Endothelial cell of umbilical vein (primary cell): ENCODE data around the gene OCIAD2. TPM values are rescaled to one million over a fixed set of nuclear protein-coding genes. Genes with fewer than 3 reads are reported as not detected.

ENCODE experiments used
- BruUV-seq: library from RNA; stranded (reverse); fragments of 400-500 nt; replicated peaks from 2 replicates; lab custom pipeline; 2021; lab: Mats Ljungman, UMichigan
- CTCF ChIA-PET: fragments of 300-600, 350-600 bp; sonication (Branson Sonifier 250); formaldehyde crosslinking; loops from one replicate; lab custom pipeline; 2021; ENCODE audit warnings: antibody characterized with exemption, inconsistent platforms; lab: Charles Lee
- POLR2A ChIA-PET: fragments of 300-600, 350-600 bp; sonication (Branson Sonifier 250); formaldehyde crosslinking; loops from one replicate; lab custom pipeline; 2021; ENCODE audit warnings: antibody characterized with exemption, inconsistent platforms; lab: Charles Lee
- DNase-seq: peaks from one replicate; pipeline ENCODE4 v3.0.0-alpha.2; 2011; ENCODE audit warnings: low read depth, low spot score
- FAIRE-seq: peaks from 2 replicates; lab custom pipeline; 2011; peaks lifted over from hg19 to GRCh38; lab: Jason Lieb, UNC
- H2AFZ ChIP-seq: 2 replicates; pipeline ENCODE4 v1.6.0; 2012; ENCODE audit warnings: low read depth, low read length, control low read depth, inconsistent platforms
- H3K27ac ChIP-seq: 2 replicates; pipeline ENCODE4 v1.5.1; 2011; ENCODE audit warnings: low read depth, mild to moderate bottlenecking, control low read depth, low read length, moderate library complexity; ENCODE audit not compliant: insufficient read depth
- H3K27me3 ChIP-seq, 2 experiments: 2 replicates each; pipeline versions ENCODE4 v1.6.0 to v1.6.1; 2011; ENCODE audit warnings: low read length in 2 of 2, mixed read lengths in 1 of 2; ENCODE audit not compliant: control insufficient read depth in 2 of 2, insufficient read depth in 2 of 2
- H3K36me3 ChIP-seq, 2 experiments: 2 replicates in 1 of 2; 3 replicates in 1 of 2; pipeline ENCODE4 v1.5.1; 2011; ENCODE audit warnings: low read length in 2 of 2, mild to moderate bottlenecking in 1 of 2, moderate library complexity in 1 of 2; ENCODE audit not compliant: control insufficient read depth in 2 of 2, insufficient read depth in 2 of 2; ENCODE audit errors: extremely low read depth in 1 of 2
- H3K4me1 ChIP-seq: 3 replicates; pipeline ENCODE4 v1.5.1; 2011; ENCODE audit warnings: mild to moderate bottlenecking, low read length; ENCODE audit not compliant: control insufficient read depth, insufficient read depth; ENCODE audit errors: extremely low read depth
- H3K4me2 ChIP-seq: 2 replicates; pipeline ENCODE4 v1.6.1; 2011; ENCODE audit warnings: low read length, control low read depth, mixed read lengths; ENCODE audit not compliant: insufficient read depth
- H3K4me3 ChIP-seq, 3 experiments: fragments of 200-600 bp in 1 of 3; sonication (generic), shearing (Covaris generic) in 1 of 3; replicated peaks in 1 of 3; 2 replicates each; pipeline ENCODE4 v1.5.1; 2011 to 2016; ENCODE audit warnings: control low read depth in 3 of 3, low read length in 3 of 3, mild to moderate bottlenecking in 2 of 3, inconsistent platforms in 1 of 3, low read depth in 1 of 3, moderate library complexity in 1 of 3; ENCODE audit not compliant: insufficient read depth in 1 of 3
- H3K79me2 ChIP-seq: 2 replicates; pipeline ENCODE4 v1.6.0; 2012; ENCODE audit warnings: low read length, inconsistent platforms; ENCODE audit not compliant: control insufficient read depth, insufficient read depth
- H3K9ac ChIP-seq: replicated peaks from 2 replicates; pipeline ENCODE3; 2011; ENCODE audit warnings: low read length, control low read depth; ENCODE audit not compliant: insufficient read depth; ENCODE audit errors: extremely low read depth
- H3K9me1 ChIP-seq: replicated peaks from 3 replicates; pipeline ENCODE4 v1.6.0; 2011; ENCODE audit warnings: mild to moderate bottlenecking, low read length; ENCODE audit not compliant: control insufficient read depth, insufficient read depth; ENCODE audit errors: extremely low read depth
- H3K9me3 ChIP-seq: replicated peaks from 2 replicates; pipeline ENCODE4 v1.5.1; 2012; ENCODE audit warnings: low read length, inconsistent platforms; ENCODE audit not compliant: control insufficient read depth, insufficient read depth
- H4K20me1 ChIP-seq: replicated peaks from 2 replicates; pipeline ENCODE3; 2011; ENCODE audit warnings: mild to moderate bottlenecking, low read length; ENCODE audit not compliant: control insufficient read depth, insufficient read depth; ENCODE audit errors: extremely low read depth
- CTCF ChIP-seq, 2 donors: IDR thresholded peaks; 1 replicate in 1 of 2; 2 replicates in 1 of 2; pipeline ENCODE4 v1.5.1; 2011; ENCODE audit warnings: low read length in 2 of 2, mild to moderate bottlenecking in 2 of 2, moderate library complexity in 2 of 2, control low read depth in 1 of 2, inconsistent platforms in 1 of 2, low read depth in 1 of 2; ENCODE audit not compliant: insufficient read depth in 1 of 2; ENCODE audit errors: extremely low read depth in 1 of 2
- EZH2 ChIP-seq: IDR thresholded peaks from 2 replicates; pipeline ENCODE4 v1.6.1; 2012; ENCODE audit warnings: borderline replicate concordance, low read depth, mild to moderate bottlenecking, moderate library complexity, low read length, inconsistent platforms; ENCODE audit not compliant: severe bottlenecking
- FOS ChIP-seq: IDR thresholded peaks from 2 replicates; pipeline ENCODE4 v1.6.1; 2011; ENCODE audit warnings: mild to moderate bottlenecking, low read length, moderate library complexity, borderline replicate concordance; ENCODE audit not compliant: insufficient read depth
- GATA2 ChIP-seq: IDR thresholded peaks from 2 replicates; pipeline ENCODE4 v1.7.0; 2011; ENCODE audit warnings: low read depth, mild to moderate bottlenecking, moderate library complexity, mixed read lengths, low read length; ENCODE audit not compliant: insufficient read length, insufficient read depth
- JUN ChIP-seq: IDR thresholded peaks from 2 replicates; pipeline ENCODE4 v1.6.1; 2011; ENCODE audit warnings: borderline replicate concordance, low read depth; ENCODE audit not compliant: insufficient read length, insufficient read depth
- MAX ChIP-seq: IDR thresholded peaks from 2 replicates; pipeline ENCODE4 v1.6.1; 2011; ENCODE audit not compliant: insufficient read depth, insufficient read length
- MYC ChIP-seq: IDR thresholded peaks from one replicate; pipeline ENCODE4 v1.6.1; 2011; ENCODE audit warnings: mild to moderate bottlenecking, low read depth, low read length
- POLR2A ChIP-seq: IDR thresholded peaks from 2 replicates; pipeline ENCODE4 v1.6.1; 2012; ENCODE audit warnings: low read depth, mild to moderate bottlenecking, control low read depth, low read length
- POLR2AphosphoS5 ChIP-seq: IDR thresholded peaks from 2 replicates; pipeline ENCODE4 v1.6.1; 2012; ENCODE audit warnings: low read depth, mild to moderate bottlenecking, control low read depth, low read length, moderate library complexity; ENCODE audit not compliant: insufficient read depth
- dilution Hi-C: fragments of 300-500 bp; cut with MboI; formaldehyde crosslinking; loops from one replicate; pipeline ENCODE4 v1.15.0; 2019; ENCODE audit warnings: low sequenced_read_pairs; ENCODE audit not compliant: extremely low pct_ligation_motif_present
- intact Hi-C: fragments of 100-400 bp; cut with micrococcal nuclease; formaldehyde crosslinking; loops from one replicate; pipeline ENCODE4 v1.10.0; 2022
- polyA plus RNA-seq, 4 experiments: library from polyadenylated mRNA; depleted of rRNA in 3 of 4; stranded (reverse) in 3 of 4; unstranded in 1 of 4; fragments of >200 nt; gene quantifications; 2 replicates each; pipeline versions ENCODE4 v1.2.1 to v1.2.3, GENCODE V29; 2011 to 2012; ENCODE audit warnings: missing spikeins in 1 of 4
- total RNA-seq: library from RNA; stranded (reverse); gene quantifications from 2 replicates; pipeline ENCODE4 v1.2.3, GENCODE V29; 2021

The OCIAD2 gene
- total and polyA plus RNA-seq, 2 donors (not counting 3 experiments of a cell fraction or from before 2014, with no cell fraction given), result 99.0 to 119 TPM

GRCh38 chr4:48904101-48904500 is 2.5 kb downstream of the OCIAD2 start:
- BruUV-seq, result no TSS peak
- DNase-seq, result no peak
- Histone ChIP-seq H3K9ac (no peak overlapping the region), H3K4me1 (peaks cover 35% of the 10 kb centered on the region), H3K4me3 (no peak overlapping the region), H3K9me3 (no peaks in the 10 kb centered on the region), H3K27me3 (no peaks in the 10 kb centered on the region), H3K27ac (no peak overlapping the region), H3K4me2 (no peak overlapping the region), H3K9me1 (no peaks in the 10 kb centered on the region), H3K79me2 (peaks cover 18% of the 10 kb centered on the region), H4K20me1 (no peaks in the 10 kb centered on the region), H2AFZ (no peak overlapping the region), H3K36me3 (peaks cover 4 to 8% of the 10 kb centered on the region in 2 experiments)
- dilution Hi-C loops, result no loop called here
- CTCF ChIA-PET, result no interaction called here
- no peak for FAIRE-seq
- TF ChIP-seq POLR2AphosphoS5 (no peak), FOS (no peak), GATA2 (no peak), MYC (no peak), POLR2A (no peak), EZH2 (no peak), JUN (no peak), MAX (no peak), CTCF (IDR thresholded peaks at IDR 0.05; ENCODE audit: extremely low read depth in 1 of 2, insufficient read depth in 1 of 2, low read depth in 1 of 2, low read length in 2 of 2) (no peak)
- intact Hi-C loops, result loop anchor here (5.0 kb wide), 1 partner anchor 38 kb away; no protein-coding TSS in a partner anchor
- POLR2A ChIA-PET, result no interaction called here
